Caco-2 (cell line): ENCODE data around the gene CLK4. TPM values are rescaled to one million over a fixed set of nuclear protein-coding genes. Genes with fewer than 3 reads are reported as not detected.

Source experiments
- BruUV-seq: library from RNA; stranded (reverse); fragments of 400-500 nt; replicated peaks from 2 replicates; lab custom pipeline; 2021; lab: Mats Ljungman, UMichigan
- CTCF ChIA-PET: fragments of 300-600 bp; sonication (Branson Sonifier 250); formaldehyde crosslinking; loops from one replicate; lab custom pipeline; 2022; ENCODE audit warnings: antibody characterized with exemption; lab: Charles Lee
- POLR2A ChIA-PET: fragments of 300-600 bp; sonication (Branson Sonifier 250); formaldehyde crosslinking; loops from one replicate; lab custom pipeline; 2022; ENCODE audit warnings: antibody characterized with exemption; lab: Charles Lee
- DNase-seq, 2 experiments: peaks; one replicate each; pipeline versions ENCODE4 v3.0.0 to v3.0.0-alpha.2; 2020 to 2022
- H3K27me3 ChIP-seq: replicated peaks from 2 replicates; pipeline ENCODE4 v1.6.0; 2011; ENCODE audit warnings: low read length; ENCODE audit not compliant: control insufficient read depth, insufficient read depth
- H3K36me3 ChIP-seq: 2 replicates; pipeline ENCODE4 v1.5.1; 2011; ENCODE audit warnings: low read length; ENCODE audit not compliant: control insufficient read depth, insufficient read depth
- H3K4me1 ChIP-seq: fragments of 250-450 bp; sonication (Bioruptor Pico); 2 replicates; pipeline ENCODE4 v1.5.1; 2020; ENCODE audit warnings: mild to moderate bottlenecking
- H3K4me3 ChIP-seq: 2 replicates; pipeline ENCODE4 v1.5.1; 2011; ENCODE audit warnings: low read depth, mild to moderate bottlenecking, control low read depth, low read length
- H3K9me3 ChIP-seq: fragments of 250-450 bp; sonication (Bioruptor Pico); 2 replicates; pipeline ENCODE4 v1.5.1; 2020; ENCODE audit warnings: mild to moderate bottlenecking, moderate library complexity
- H3K27ac Mint-ChIP-seq: one replicate; pipeline ENCODE4 v1.8.0; 2022; ENCODE audit warnings: mixed read lengths; ENCODE audit not compliant: unreplicated experiment
- H3K27me3 Mint-ChIP-seq: one replicate; pipeline ENCODE4 v1.8.0; 2022; ENCODE audit warnings: mixed read lengths; ENCODE audit not compliant: insufficient read depth, unreplicated experiment
- H3K36me3 Mint-ChIP-seq: one replicate; pipeline ENCODE4 v1.8.0; 2022; ENCODE audit warnings: mild to moderate bottlenecking, mixed read lengths; ENCODE audit not compliant: insufficient read depth, unreplicated experiment
- H3K4me1 Mint-ChIP-seq: one replicate; pipeline ENCODE4 v1.8.0; 2022; ENCODE audit warnings: low read depth, mixed read lengths; ENCODE audit not compliant: unreplicated experiment
- H3K4me3 Mint-ChIP-seq: one replicate; pipeline ENCODE4 v1.8.0; 2022; ENCODE audit warnings: mild to moderate bottlenecking, moderate library complexity, mixed read lengths; ENCODE audit not compliant: unreplicated experiment
- H3K9me3 Mint-ChIP-seq: one replicate; pipeline ENCODE4 v1.8.0; 2022; ENCODE audit warnings: mixed read lengths; ENCODE audit not compliant: unreplicated experiment
- intact Hi-C: fragments of 100-400 bp; cut with micrococcal nuclease; formaldehyde crosslinking; loops from one replicate; pipeline ENCODE4 v1.10.0; 2022; ENCODE audit not compliant: unreplicated experiment
- total RNA-seq: library from RNA; stranded (reverse); gene quantifications from 2 replicates; pipeline ENCODE4 v1.2.3, GENCODE V29; 2022
- TF ChIP-seq, protein P1 (sequence below), 2 experiments: fragments of 200-600 bp in 1 of 2; IDR thresholded peaks; 1 replicate in 1 of 2; 2 replicates in 1 of 2; pipeline versions ENCODE4 v1.5.1 to v1.8.0; 2011 to 2022; ENCODE audit warnings: antibody characterized with exemption in 1 of 2, control low read depth in 1 of 2, inconsistent platforms in 1 of 2, low read depth in 1 of 2, low read length in 1 of 2, mild to moderate bottlenecking in 1 of 2, moderate library complexity in 1 of 2; ENCODE audit not compliant: insufficient read depth in 1 of 2, severe bottlenecking in 1 of 2, unreplicated experiment in 1 of 2

CLK4 gene
- total RNA-seq, 1 experiment from 2014 or later, result 26.5 TPM

DNA sequence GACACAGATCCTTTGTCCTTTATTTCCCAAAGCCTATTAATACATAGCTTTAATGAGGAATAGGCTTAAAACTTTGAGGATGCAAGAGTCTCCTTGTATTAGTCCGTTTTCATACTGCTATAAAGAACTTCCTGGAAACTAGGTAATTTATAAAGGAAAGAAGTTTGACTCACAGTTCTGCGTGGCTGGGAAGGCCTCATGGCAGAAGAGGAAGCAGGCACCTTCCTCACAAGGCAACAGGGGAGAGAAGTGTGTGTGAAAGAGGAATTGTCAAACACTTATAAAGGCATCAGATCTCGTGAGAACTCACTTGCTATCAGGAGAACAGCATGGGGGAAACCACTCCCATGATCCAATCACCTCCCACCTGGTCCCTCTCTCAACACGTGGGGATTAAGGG, 5.4 kb upstream of the CLK4 start:
- Mint-ChIP-seq H3K4me1 (peaks cover 8% of the 10 kb centered on the region), H3K27me3 (no peaks in the 10 kb centered on the region), H3K4me3 (no peak overlapping the region), H3K36me3 (peaks cover 10% of the 10 kb centered on the region), H3K27ac (no peak overlapping the region), H3K9me3 (peaks cover 9% of the 10 kb centered on the region)
- TF ChIP-seq, protein P1, sequence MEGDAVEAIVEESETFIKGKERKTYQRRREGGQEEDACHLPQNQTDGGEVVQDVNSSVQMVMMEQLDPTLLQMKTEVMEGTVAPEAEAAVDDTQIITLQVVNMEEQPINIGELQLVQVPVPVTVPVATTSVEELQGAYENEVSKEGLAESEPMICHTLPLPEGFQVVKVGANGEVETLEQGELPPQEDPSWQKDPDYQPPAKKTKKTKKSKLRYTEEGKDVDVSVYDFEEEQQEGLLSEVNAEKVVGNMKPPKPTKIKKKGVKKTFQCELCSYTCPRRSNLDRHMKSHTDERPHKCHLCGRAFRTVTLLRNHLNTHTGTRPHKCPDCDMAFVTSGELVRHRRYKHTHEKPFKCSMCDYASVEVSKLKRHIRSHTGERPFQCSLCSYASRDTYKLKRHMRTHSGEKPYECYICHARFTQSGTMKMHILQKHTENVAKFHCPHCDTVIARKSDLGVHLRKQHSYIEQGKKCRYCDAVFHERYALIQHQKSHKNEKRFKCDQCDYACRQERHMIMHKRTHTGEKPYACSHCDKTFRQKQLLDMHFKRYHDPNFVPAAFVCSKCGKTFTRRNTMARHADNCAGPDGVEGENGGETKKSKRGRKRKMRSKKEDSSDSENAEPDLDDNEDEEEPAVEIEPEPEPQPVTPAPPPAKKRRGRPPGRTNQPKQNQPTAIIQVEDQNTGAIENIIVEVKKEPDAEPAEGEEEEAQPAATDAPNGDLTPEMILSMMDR (IDR thresholded peaks at IDR 0.05; ENCODE audit: insufficient read depth in 1 of 2, low read depth in 1 of 2, low read length in 1 of 2, severe bottlenecking in 1 of 2, unreplicated experiment in 1 of 2), result no peak
- DNase-seq, result no peak
- Histone ChIP-seq H3K9me3 (peaks cover 18% of the 10 kb centered on the region), H3K4me1 (peaks cover 32% of the 10 kb centered on the region), H3K27me3 (no peaks in the 10 kb centered on the region), H3K36me3 (0 out of 2 replicates have a peak, but pooled peaks cover under 1% of the 10 kb centered on the region), H3K4me3 (no peak overlapping the region)
- ChIA-PET CTCF (no interaction called here), POLR2A (no interaction called here)
- intact Hi-C loops, result no loop called here
- BruUV-seq, result no TSS peak

DNA sequence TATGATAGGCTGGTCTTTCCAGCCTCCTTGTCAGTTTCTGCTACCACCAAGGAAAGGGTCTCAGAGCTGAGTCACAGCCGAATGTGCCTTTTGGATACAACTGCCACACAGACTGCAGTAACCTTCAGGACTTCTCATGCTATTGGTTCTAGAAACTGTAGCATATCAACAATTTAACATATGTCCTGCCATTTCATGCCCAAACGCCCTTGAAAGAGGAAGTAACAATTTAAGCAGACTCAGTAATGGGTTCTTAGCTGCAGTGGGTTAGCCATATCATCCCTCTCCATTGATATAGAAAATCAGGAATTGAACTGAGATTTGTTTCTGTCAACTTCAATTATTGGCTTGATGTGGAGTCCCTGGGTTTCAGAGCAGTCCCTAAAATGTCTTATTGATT, 4.1 kb upstream of the CLK4 start:
- no peaks in the 10 kb centered on the region for H3K27me3 ChIP-seq
- TF ChIP-seq, protein P1 (IDR thresholded peaks at IDR 0.05; ENCODE audit: insufficient read depth in 1 of 2, low read depth in 1 of 2, low read length in 1 of 2, severe bottlenecking in 1 of 2, unreplicated experiment in 1 of 2), result no peak
- ChIA-PET POLR2A (interaction anchor here (1.0 kb wide), 1 partner anchor 9 kb away, joined by 3 read pairs; no protein-coding TSS in a partner anchor), CTCF (no interaction called here)
- H3K4me1 Mint-ChIP-seq, result peaks cover 8% of the 10 kb centered on the region
- H3K9me3 ChIP-seq, result peaks cover 14% of the 10 kb centered on the region
- intact Hi-C loops, result no loop called here
- H3K4me1 ChIP-seq, result peaks cover 33% of the 10 kb centered on the region
- H3K4me3 ChIP-seq, result no peak overlapping the region
- peaks cover 2% of the 10 kb centered on the region for H3K9me3 Mint-ChIP-seq
- peaks cover 2% of the 10 kb centered on the region; the same call in 1 of the 2 replicates for H3K36me3 ChIP-seq
- no peak overlapping the region for H3K4me3 Mint-ChIP-seq
- peaks cover 22% of the 10 kb centered on the region for H3K36me3 Mint-ChIP-seq
- H3K27me3 Mint-ChIP-seq, result no peaks in the 10 kb centered on the region
- H3K27ac Mint-ChIP-seq, result peak overlapping the region; percentile 21
- no peak for DNase-seq
- no TSS peak for BruUV-seq

DNA sequence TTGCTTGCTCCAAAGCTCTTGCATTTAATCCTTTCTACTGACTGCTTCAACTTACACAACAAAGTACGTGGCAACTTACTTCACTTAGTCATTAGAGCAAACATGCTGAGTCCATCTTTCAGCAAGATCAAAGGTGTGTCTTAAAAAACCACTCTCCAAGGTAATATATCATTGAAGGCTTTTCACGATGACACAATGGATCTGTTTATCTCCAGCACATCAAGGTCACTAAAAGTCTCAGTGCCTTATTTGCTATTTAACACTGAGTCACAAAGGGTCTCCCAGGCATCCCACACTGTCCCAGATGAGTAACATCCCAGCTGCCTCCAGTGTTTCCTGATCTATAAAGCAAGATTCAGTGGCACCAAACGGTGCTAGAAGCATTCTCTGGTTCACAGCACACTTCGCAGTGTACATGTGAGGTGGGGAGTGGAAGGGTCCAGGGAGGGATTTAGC, 3.7 kb upstream of the CLK4 start:
- Mint-ChIP-seq H3K4me3 (no peak overlapping the region), H3K36me3 (peaks cover 24% of the 10 kb centered on the region), H3K27ac (peak overlapping the region; percentile 21), H3K4me1 (peaks cover 8% of the 10 kb centered on the region), H3K27me3 (no peaks in the 10 kb centered on the region), H3K9me3 (no peaks in the 10 kb centered on the region)
- CTCF ChIA-PET, result interaction anchor here (1.0 kb wide), 1 partner anchor 100 kb away, joined by 3 read pairs; the partner anchor contains the start of gene ZNF354A
- Histone ChIP-seq H3K4me3 (no peak overlapping the region), H3K36me3 (peaks cover 2% of the 10 kb centered on the region; the same call in 1 of the 2 replicates), H3K27me3 (no peaks in the 10 kb centered on the region), H3K4me1 (peaks cover 31% of the 10 kb centered on the region), H3K9me3 (peaks cover 14% of the 10 kb centered on the region)
- intact Hi-C loops, result no loop called here
- DNase-seq, result peak; percentile 49 to 50
- POLR2A ChIA-PET, result interaction anchor here (0.8 to 1.0 kb wide), 2 partner anchors 10 to 404 kb away, joined by 3 read pairs; no protein-coding TSS in a partner anchor
- BruUV-seq, result no TSS peak
- TF ChIP-seq, protein P1 (IDR thresholded peaks at IDR 0.05; ENCODE audit: insufficient read depth in 1 of 2, low read depth in 1 of 2, low read length in 1 of 2, severe bottlenecking in 1 of 2, unreplicated experiment in 1 of 2), result no peak
